Measurements from ENCODE around the gene TMA16.

Gene TMA16

GRCh38 chr4:163568843-163569242 lies 74.4 kb downstream of the TMA16 start:
- DNase-seq (ENCODE audit: insufficient read length, low spot score) (no peak), FAIRE-seq (peak; percentile 77)
- TF ChIP-seq POU2F2 (IDR thresholded peaks at IDR 0.05; ENCODE audit: low read depth, low read length), result no peak
- TF ChIP-seq SPI1 (IDR thresholded peaks at IDR 0.05; ENCODE audit: low read depth, low read length), result peak; percentile 92

Measured in GM12891 (cell line).